ENCODE data around the gene SPAG16.
"Not testable (repeated sequence)": the region's sequence is repeated elsewhere in the genome, so short reads cannot be mapped to it uniquely, and the experiment has no call there.

Gene SPAG16

DNA sequence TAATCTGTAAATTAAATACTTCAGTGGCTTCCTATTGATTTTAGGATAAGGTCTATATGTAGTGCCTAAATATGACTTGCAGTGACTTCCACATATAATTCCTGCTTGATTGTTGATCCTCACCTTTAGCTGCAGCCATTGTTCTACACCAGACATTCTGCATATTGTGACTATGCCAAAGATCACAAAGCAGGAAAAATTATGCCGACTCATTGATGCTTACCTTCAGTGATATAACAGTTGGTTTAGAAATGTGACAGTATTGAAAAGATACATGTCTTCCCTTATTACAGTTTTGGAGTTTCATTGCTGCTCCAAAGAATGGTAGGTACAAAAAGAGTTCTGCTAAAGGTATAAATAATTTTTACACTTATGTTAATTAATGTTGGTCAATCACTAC is 12.3 kb upstream of the SPAG16 start:
- DNase-seq (ENCODE audit: low read depth in 3 of 3, low spot score in 1 of 3), result no peak

DNA sequence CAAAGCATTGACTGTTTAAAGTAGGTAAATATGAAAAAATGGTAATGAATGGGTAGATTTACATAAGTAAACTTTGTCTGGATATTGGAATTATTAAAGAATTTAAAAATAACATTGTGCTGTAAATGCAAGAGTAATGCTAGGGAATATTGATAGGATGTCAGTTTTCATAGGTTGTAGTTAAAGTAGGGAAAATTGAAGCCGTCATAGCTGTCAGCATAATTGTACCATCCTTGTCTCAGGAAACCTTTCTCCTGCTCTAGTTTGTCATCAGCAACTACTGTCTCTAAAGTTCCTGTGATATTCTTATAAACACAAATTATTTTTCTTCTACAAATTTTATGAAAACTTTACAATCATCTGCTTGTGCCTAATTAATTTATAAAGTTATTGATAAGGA is 10.1 kb upstream of the SPAG16 start:
- DNase-seq (ENCODE audit: low read depth in 3 of 3, low spot score in 1 of 3), result no peak

DNA sequence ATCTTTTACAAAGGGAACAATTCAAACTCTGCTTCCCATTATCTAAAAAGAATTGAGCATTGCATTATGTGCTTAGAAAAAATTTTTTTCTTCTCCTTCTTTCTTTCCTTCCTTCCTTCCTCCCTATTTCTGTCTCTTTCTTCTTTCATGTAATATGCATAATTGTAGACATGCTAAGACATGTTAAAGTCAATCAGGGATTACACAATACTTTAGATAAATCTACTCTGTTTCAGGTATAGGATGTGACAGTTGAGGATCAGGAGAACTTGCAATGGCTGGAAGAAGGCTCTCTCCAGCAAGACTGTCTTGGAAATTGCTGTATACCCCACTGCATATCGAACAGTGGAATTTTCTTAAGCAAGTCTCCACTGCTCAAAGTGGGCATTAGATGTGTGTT is 9.0 kb upstream of the SPAG16 start:
- no peak for DNase-seq (ENCODE audit: low read depth in 3 of 3, low spot score in 1 of 3)

DNA sequence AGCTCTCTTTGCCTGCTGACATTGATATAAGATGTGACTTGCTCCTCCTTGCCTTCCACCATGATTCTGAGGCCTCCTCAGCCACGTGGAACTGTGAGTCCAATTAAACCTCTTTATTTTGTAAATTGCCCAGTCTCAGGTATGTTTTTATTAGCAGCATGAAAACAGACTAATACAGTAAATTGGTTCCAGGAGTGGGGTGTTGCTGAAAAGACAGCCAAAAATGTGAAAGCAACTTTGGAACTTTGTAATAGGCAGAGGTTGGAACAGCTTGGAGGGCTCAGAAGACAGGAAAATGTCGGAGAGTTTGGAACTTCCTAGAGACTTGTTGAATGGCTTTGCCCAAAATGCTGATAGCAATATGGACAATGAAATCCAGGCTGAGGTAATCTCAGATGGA is 7.1 kb upstream of the SPAG16 start:
- not testable (repeated sequence) for DNase-seq (ENCODE audit: low read depth in 3 of 3, low spot score in 1 of 3)

DNA sequence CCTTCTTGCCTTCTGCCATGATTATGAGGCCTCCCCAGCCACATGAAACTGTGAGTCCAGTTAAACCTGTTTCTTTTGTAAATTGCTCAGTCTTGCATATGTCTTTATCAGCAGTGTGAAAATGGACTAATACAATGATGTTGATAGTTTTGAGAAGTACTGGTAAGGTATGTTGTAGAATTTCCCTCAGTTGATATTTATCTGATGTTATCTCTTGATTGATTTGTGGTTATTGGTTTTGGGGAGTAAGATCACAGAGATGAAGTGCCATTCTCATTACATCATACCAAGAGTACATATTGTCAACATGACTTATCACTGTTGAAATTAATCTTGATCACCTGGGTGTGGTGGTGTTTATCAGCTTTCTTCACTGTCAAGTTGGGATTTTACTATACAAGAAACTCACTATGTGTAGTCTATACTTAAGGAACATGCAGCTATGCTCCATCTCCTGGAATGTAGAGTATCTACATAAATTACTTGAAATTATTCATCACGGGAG is 5.1 kb upstream of the SPAG16 start:
- DNase-seq (ENCODE audit: low read depth in 3 of 3, low spot score in 1 of 3), result no peak

DNA sequence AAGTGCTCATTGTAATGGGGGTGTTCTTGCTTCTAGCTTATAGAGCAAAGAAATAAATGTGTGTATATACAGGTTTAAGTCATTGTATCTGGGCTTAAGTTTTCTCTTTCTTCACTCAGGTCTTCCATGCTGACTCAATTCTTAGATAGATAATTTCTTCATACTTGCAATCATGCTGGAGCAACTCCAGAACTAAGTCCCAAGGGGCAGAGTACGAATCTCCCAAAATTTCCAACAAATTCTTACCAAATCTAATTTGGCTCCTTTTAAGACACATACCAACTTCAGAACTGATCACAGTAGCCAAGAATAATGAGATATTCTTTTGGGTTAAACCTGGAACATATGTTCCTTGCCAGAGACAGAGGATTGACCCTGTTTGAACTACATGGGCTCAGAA is 4.3 kb upstream of the SPAG16 start:
- no peak for DNase-seq (ENCODE audit: low read depth in 3 of 3, low spot score in 1 of 3)

DNA sequence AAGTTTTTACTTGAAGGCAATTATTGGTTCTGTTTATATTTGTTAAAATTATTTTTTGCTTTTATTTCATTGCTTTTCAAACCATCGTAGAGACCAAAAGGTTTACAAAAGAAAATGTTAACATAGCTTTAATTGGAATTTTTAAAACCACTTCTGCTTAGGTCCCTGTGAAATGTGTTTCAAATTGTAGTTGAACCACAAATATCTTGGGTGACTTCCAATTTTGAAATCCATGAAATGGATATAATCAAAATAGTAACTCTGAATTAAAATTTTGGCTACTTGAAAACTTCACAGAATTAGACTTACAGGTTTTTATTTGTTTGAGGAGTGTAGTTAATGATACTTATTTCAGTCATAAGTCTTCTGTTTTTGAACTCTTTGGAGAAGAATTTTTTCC is 3.1 kb upstream of the SPAG16 start:
- DNase-seq (ENCODE audit: low read depth in 3 of 3, low spot score in 1 of 3), result no peak

DNA sequence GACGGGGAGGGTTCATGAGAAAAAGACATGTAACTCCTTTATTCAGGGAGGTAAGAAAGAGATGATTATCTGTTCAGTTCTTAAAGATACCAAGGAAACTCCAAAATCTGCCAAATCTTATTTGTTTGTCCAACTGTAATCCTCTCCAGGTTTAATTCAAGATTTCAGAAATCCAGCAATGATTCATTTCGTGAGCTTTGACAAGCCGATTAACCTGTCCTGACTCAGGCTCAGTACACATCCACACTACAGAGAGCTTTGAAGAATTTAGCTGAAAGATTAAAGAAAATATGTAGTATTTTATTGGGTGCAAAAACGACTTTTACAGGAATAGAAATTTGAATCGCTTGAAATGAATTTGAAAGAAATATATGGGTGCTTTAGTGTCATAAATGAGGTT is 1.1 kb downstream of the SPAG16 start:
- no peak for DNase-seq (ENCODE audit: low read depth in 3 of 3, low spot score in 1 of 3)

DNA sequence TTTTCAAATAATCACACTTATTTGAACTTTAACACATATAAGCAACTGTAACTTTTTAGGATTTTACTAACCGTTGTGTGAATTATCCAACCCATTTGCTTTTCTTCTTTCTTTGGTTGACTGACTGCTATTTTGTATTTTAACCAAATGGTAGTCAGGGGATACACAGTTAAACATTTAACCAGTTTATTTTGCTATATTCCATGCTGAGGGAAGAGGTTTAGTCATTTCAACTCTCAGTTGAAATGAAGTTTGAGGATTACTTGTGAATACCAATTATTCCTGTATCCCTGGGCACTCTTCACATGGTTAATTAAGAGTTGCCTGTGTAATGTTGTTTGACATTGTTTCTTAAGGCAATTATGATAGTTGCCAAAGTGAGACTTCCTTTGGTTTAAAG is 1.9 kb downstream of the SPAG16 start:
- DNase-seq (ENCODE audit: low read depth in 3 of 3, low spot score in 1 of 3), result no peak

DNA sequence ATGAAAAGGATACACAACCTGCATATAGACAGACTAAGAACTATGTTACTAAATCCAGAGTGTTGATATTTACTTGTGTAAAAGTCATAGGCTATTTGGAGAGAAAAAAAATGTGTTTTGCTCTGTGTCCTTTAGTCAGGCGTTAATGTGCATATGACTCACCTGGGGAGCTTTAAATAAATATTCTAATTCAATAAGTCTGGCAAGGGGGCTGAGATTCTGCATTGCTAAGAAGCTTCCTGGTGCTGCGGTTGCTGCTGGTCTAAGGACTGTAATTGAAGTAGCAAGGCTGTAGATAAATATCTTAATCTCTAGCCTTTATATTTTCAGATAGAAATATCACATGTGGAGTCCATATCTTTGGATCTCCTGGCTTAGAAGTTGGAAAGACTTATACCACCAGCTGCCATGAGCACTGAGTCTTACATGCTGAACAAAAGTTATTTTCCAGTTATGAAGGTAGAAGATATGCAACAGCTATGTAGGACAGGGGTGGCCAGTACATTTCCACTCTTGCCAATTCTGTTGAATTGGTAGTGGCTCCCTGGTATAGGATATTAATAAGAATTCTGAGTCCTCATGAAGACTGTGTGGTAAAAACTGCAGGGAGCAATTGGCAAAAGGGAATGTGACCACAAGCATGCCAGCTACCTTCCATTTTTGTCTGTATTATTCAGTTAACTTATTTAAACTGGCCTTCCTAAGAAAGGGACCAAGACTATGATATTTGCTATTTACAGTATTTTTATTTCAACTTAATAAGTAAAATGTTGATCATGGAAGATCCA is 4.8 kb downstream of the SPAG16 start:
- DNase-seq (ENCODE audit: low read depth in 3 of 3, low spot score in 1 of 3), result no peak

DNA sequence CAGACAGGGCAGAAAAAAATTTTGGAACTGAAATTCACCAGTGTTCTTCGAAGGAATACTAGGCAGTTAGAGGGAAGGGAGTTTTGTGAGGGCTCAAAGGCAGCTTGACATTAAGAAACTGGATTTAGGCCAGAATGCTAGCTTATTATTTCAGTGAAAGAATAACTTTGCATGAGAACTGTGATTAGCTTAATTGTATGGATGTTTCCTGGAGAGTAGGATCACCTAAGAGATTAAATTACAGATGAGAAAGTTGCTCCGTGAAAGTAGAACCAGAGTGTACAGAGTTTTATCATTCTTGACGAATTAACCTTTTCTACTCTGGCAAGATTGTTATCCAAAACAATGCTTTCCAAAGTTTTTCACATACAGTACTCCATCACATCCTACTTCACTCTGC is 6.2 kb downstream of the SPAG16 start:
- no peak for DNase-seq (ENCODE audit: low read depth in 3 of 3, low spot score in 1 of 3)

DNA sequence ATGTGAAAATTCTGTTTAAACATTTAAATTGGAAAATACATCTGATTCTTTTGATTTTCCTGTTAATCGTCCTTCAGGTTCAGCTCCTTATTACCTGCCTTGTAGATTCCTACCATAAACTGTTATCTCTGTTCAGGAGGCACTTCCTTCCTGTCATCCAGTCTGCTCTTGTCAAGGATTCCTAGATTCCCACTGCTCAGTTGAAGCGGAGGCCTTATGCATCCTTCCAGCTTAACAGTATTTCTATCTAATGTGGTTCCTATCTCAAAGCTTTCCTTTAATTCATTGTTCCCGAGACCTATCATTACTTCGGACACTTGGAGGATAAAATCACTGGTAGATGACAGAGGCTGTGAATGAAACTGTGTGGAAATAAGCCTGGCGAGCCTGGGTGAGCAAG is 12.0 kb downstream of the SPAG16 start:
- no peak for DNase-seq (ENCODE audit: low read depth in 3 of 3, low spot score in 1 of 3)

DNA sequence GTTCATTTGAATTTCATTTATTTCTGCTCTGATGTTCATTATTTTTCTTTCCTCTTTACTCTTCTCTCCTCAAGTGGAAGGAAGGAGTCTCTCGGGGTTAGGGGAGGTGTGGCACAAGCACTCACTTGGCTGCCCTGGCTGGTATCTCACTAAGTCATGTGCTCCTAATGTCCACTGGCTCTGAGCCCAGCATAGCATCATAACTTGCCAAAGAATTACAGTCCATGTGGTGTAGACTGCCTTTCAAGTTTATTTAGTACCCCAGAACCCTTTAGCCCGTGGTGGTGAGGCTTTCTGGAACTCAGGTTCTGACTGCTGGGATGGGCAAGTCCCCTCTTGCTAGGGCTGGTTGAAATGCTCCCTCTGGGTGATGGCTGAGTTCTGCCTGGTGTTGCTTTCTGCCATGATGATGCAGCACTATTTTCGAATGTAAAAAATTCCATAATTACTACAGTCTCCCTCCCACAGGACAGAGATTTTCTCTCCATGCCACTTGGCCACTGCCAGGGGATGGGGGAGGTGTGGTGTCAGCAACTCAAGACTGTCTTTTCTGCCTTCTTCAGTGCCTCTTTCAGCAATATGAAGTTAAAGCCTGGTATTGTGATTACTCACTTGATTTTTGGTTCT is 22.2 kb downstream of the SPAG16 start:
- DNase-seq (ENCODE audit: low read depth in 3 of 3, low spot score in 1 of 3), result no peak

DNA sequence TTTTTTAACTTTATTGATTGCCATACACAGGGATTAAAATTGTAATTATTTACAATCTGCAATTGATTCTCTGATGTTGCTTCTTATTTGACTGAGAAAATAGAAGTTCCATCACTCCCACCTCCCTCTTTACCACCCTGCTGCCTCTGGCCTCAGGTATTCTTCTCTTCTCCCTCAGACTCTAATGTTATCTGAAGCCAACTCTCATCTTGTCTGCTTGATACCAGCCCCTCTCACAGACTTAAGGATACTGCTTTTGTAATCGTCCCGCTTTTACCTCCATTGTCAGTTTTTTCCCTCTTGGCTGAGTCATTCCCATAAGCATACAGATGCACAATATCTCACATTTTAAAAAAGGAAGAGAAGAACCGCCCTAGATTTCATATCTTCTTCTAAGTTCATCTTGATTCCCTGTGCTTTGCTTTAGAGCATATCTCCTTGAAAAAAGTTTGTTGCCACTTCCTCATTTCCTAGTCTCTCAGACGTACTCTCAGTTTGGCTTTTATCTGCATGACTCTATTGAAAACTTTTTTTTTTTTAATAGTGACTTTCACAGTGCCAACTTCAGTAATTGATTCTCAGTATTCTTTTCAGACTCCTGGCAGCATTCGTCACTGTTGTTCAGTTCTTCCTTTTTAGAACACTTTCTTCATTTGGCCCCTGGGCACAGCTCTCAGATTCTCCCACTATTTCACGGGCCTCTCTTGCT is 31.1 kb downstream of the SPAG16 start:
- no peak for DNase-seq (ENCODE audit: low read depth in 3 of 3, low spot score in 1 of 3)

DNA sequence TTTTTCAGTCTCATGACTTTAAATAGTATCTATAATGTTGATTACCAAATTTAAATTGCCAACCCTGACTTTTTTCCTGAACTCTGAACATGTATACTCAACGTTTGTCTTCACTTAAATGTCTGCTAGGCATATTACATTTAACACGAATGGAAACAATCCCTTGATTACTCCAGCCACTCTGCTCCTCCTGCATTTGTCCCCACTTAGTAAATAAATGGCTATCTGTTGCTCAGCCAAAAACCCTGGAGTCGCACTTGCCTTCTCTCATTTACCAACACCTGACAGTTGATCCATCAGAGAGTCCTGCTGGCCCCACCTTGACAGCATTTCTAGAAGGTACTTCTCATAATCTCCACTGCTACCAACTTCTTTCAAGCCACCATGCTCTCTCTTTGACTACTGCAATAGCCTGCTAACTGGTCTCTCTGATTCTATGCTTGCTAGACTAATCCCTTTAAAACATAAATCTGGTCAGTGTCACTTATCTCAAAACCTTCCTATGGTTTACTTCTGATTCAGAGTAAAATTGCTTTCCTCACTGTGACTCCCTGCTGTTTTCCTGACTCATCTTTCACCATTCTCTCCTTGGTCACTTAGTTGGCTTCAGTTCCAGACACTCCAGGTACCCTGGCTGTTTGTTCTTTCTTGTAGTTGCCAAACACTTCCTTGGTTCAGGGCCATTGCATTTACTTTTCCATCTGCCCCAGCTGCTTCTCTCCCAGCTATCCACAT is 31.9 kb downstream of the SPAG16 start:
- DNase-seq (ENCODE audit: low read depth in 3 of 3, low spot score in 1 of 3), result no peak

DNA sequence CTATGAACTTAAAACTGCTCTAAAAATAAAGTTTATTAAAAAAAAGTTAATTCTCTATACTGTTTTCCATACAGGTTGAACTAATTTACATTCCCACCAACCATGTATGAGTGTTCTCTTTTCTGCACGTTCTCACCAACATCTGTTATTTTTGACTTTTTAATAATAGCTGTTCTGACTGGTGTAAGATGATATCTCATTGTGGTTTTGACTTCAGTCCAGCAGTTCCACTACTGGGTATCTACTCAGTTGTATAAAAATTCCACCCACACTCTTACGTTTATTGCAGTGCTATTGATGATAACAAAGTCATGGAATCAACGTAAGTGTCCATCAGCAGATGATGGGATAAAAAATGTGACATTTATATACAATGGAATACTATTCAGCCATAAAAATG is 33.7 kb downstream of the SPAG16 start:
- no peak for DNase-seq (ENCODE audit: low read depth in 3 of 3, low spot score in 1 of 3)

DNA sequence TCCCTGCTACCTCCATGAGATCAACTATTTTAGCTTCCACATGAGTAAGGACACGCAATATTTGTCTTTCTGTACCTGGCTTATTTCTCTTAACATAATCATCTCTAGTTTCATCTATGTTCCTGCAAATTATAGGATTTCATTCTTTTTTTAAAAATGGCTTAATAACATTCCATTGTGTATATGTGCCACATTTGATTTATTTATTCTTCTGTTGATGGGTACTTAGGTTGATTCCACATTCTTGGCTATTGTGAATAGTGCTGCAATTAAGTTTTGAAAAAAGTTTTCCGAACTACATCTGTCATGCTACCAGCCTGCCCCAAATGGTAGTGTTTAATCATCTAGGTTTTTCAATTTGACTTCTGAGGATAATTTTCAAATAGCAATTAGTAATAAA is 36.3 kb downstream of the SPAG16 start:
- DNase-seq (ENCODE audit: low read depth in 3 of 3, low spot score in 1 of 3), result no peak

DNA sequence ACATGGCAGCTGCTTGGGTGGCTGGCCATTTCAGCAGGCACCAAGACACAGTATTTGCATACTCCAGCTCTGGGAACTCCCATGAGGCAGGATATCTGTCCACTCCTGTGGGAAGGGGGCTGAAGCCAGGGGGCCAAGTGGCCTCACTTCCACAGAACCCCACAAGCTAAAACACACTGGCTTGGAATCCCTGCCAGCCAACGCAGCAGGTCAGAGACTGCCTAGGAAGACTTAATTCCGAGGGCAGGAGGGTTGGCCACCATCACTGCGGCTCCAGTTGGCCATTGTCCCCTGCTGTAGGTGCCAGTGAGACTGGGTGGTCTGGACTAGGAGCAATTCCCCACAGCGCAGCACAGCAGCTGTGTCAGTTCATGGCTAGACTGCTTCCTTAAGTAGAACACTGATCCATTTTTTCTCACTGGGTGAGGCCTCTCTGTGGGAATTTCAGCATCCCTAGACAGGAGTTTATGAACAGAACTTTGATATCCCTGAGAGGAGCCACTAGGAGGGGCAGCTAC is 52.0 kb downstream of the SPAG16 start:
- no peak for DNase-seq (ENCODE audit: low read depth in 3 of 3, low spot score in 1 of 3)

DNA sequence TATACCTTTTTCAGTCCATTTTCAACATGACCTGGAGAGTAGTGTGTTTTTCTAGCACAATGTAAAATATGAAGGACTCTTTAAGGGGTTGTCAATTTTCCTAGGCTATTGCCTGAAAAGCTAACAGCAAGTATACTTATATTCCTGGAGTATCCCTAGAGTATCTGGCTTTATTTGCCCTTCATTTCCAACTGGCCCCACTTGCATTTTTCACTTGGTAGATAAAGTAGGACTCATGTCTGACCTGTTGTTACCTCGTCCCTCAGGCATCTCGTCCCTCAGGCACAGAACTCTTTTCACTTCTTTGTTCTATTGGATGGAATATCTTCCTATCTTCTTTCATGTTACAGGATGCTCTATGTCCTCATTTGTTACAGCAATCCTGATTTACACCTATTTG is 69.2 kb downstream of the SPAG16 start:
- DNase-seq (ENCODE audit: low read depth in 3 of 3, low spot score in 1 of 3), result no peak

DNA sequence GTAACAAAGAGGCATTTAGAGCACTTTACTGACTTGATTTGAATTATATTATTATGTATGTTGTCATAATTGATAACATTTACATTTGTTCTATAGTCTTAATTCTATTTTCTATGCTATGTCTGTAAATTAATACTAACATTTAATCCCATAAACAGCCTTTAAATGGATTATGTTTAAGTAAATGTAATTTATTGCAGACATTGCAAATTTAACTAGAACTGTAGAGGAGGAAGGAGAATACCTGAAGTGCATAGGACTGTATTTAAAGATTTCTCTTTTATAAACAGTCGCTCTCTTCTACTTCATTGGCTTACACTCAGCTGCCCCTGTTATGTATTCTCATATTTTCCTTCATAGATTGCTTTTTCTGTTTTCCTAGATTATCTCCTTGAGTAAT is 92.4 kb downstream of the SPAG16 start:
- DNase-seq (ENCODE audit: low read depth in 3 of 3, low spot score in 1 of 3), result no peak

DNA sequence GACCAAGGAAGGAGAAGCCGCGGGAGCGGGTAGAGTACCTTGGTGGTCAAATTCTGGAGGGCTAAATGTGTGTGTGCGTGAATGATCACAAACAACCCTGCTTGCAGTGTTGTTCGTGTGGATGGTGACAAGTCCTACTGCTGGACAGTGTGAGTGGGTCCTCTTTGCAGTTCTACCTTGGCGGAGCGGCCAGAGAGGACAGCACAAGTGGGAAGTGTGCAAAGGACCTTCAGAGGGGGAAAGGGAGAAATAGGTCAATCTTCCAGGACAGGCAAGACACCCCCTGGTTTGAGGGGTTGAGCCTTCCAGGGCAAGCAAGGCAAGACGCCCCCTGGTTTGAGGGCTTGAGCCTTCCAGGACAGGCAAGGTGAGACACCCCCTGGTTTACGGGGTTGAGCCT is 122.8 kb downstream of the SPAG16 start:
- DNase-seq (ENCODE audit: low read depth in 3 of 3, low spot score in 1 of 3), result not testable (repeated sequence)
